K562 (cell line): ENCODE measurements around the gene SLC39A6. TPM values are rescaled to one million over a fixed set of nuclear protein-coding genes. Genes with fewer than 3 reads are reported as not detected.

Experiments
- CTBP1 ChIP-seq: fragments of 450-650 bp; IDR thresholded peaks from 2 replicates; pipeline ENCODE4 v1.6.1; 2016; ENCODE audit warnings: borderline replicate concordance
- EP400 ChIP-seq: fragments of 450-650 bp; IDR thresholded peaks from 2 replicates; pipeline ENCODE4 v1.6.1; 2017; ENCODE audit warnings: antibody characterized with exemption, mild to moderate bottlenecking, moderate library complexity
- JUN ChIP-seq, 2 experiments: sonication (generic) in 1 of 2; formaldehyde crosslinking in 1 of 2; IDR thresholded peaks; 2 replicates each; pipeline versions ENCODE4 v1.6.1 to v1.8.0; 2012 to 2022; ENCODE audit warnings: borderline replicate concordance in 2 of 2, mild to moderate bottlenecking in 2 of 2, improper control_type of control experiment in 1 of 2, low read depth in 1 of 2, low read length in 1 of 2, missing genetic modification reagents in 1 of 2
- KDM5B ChIP-seq: fragments of 200-600 bp; sonication (generic); IDR thresholded peaks from 2 replicates; pipeline ENCODE4 v1.6.1; 2012; ENCODE audit warnings: low read depth, mild to moderate bottlenecking, moderate library complexity, low read length, control low read depth, inconsistent platforms; ENCODE audit not compliant: insufficient replicate concordance
- LCOR ChIP-seq: sonication (generic); formaldehyde crosslinking; IDR thresholded peaks from 2 replicates; pipeline ENCODE4 v1.8.0; 2022; ENCODE audit warnings: mild to moderate bottlenecking, missing genetic modification reagents
- POLR2G ChIP-seq: fragments of 200-400 bp; formaldehyde crosslinking; IDR thresholded peaks from 2 replicates; pipeline ENCODE4 v1.6.1; 2017; ENCODE audit warnings: low read depth, mild to moderate bottlenecking, antibody characterized with exemption, low read length, moderate library complexity
- RNF2 ChIP-seq: sonication (generic); IDR thresholded peaks from 2 replicates; pipeline ENCODE4 v1.6.1; 2016
- TEAD1 ChIP-seq, 2 experiments: fragments of 450-650 bp in 1 of 2; sonication (generic) in 1 of 2; formaldehyde crosslinking; IDR thresholded peaks; 2 replicates each; pipeline versions ENCODE4 v1.4.0 to v1.8.0; 2020 to 2022; ENCODE audit warnings: mild to moderate bottlenecking in 2 of 2, missing genetic modification reagents in 1 of 2
- XRCC5 ChIP-seq: fragments of 200-400 bp; formaldehyde crosslinking; IDR thresholded peaks from 2 replicates; pipeline ENCODE4 v1.6.1; 2017; ENCODE audit warnings: low read depth, mild to moderate bottlenecking, low read length
- polyA plus RNA-seq, 8 experiments: library from polyadenylated mRNA; depleted of rRNA in 4 of 8; stranded (reverse) in 5 of 8; unstranded in 3 of 8; fragments of >200 nt; fragmentation: Nextera tagmentation in 2 of 8; fragmentation: Illumina TruSeq in 1 of 8; extraction: Ambion mirVana in 2 of 8; extraction: Trizol in 1 of 8; gene quantifications; 2 replicates each; pipeline versions ENCODE4 v1.2.1 to v1.2.3, GENCODE V29; 2011 to 2014; ENCODE audit warnings: inconsistent platforms in 1 of 8, missing spikeins in 1 of 8
- total RNA-seq, 7 experiments: library from RNA; depleted of rRNA in 6 of 7; stranded (reverse); fragments of >200 nt in 6 of 7; fragmentation: Illumina TruSeq in 2 of 7; extraction: Trizol in 2 of 7; gene quantifications; 2 replicates each; pipeline versions ENCODE4 v1.2.1 to v1.2.3, GENCODE V29; 2011 to 2021; ENCODE audit warnings: low replicate concordance in 1 of 7
- TF ChIP-seq, protein P1 (sequence below): fragments of 250-450 bp; sonication (Bioruptor Pico); IDR thresholded peaks from 2 replicates; pipeline ENCODE4 v1.8.0; 2021; ENCODE audit warnings: mild to moderate bottlenecking, moderate library complexity
- TF ChIP-seq, protein P2 (sequence below): sonication (generic); formaldehyde crosslinking; IDR thresholded peaks from 2 replicates; pipeline ENCODE4 v1.4.0; 2020; ENCODE audit warnings: mild to moderate bottlenecking, missing genetic modification reagents
- TF ChIP-seq, protein P3 (sequence below): fragments of 450-650 bp; IDR thresholded peaks from 2 replicates; pipeline ENCODE4 v1.6.1; 2016
- TF ChIP-seq, protein P4 (sequence below): fragments of 450-650 bp; formaldehyde crosslinking; IDR thresholded peaks from 2 replicates; pipeline ENCODE4 v1.4.0; 2020; ENCODE audit warnings: mild to moderate bottlenecking, moderate library complexity
- TF ChIP-seq, protein P5 (sequence below): sonication (generic); formaldehyde crosslinking; IDR thresholded peaks from 2 replicates; pipeline ENCODE4 v1.8.1; 2022; ENCODE audit warnings: missing genetic modification reagents
- TF ChIP-seq, protein P6 (sequence below): IDR thresholded peaks from 2 replicates; pipeline ENCODE4 v1.6.1; 2012; ENCODE audit warnings: low read depth, low read length, improper control_type of control experiment, borderline replicate concordance

The SLC39A6 gene
- total and polyA plus RNA-seq, 9 of the 15 experiments (the other 6 are each of a cell fraction or from before 2014, with no cell fraction given), result 5.6 to 23.8 (median 17.4) TPM

DNA sequence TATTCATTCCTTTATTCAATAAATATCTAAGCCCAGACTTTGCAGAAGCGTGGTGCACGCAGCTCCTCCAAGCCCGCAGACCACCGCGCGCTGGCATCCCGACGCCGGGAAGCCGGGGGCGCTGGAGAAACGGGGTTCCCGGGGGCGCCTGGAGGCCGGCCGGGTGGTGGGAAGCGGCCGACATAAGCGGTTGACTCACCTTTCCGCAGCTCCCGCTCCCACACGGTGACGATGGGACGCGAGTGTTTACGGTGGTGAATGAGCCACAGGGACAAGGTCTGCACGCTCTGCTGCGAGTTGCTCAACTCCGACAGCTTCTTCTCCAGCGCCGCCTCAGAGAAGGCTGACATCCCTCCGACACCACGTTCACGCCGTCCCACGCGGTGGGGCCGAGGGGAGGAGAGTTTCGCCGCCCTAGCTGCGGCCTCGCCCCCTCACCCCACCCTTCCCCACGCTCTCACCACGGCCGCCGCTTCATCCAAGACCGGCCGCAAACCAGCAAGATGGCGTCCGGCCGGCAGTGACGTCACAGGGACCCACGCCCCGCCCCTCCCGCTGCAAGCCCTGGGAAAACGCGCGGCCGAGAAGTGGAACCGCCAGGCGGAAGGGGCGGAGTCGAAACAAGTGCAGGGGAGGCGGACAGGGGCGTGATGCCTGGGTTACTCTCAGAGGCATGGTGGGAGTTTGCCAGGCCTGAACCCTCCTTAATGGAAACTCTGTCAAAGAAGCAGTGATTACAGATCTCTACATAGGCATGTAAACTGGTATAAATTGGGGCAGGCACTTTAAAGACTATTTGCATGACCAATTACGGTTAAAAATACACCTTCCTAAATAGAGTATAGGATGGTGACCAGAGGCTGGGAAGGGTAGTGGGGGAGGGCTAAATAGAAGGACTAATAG lies 61.8 kb downstream of the SLC39A6 start, which contains the start of gene RPRD1A (continued):
- TF ChIP-seq, protein P1, sequence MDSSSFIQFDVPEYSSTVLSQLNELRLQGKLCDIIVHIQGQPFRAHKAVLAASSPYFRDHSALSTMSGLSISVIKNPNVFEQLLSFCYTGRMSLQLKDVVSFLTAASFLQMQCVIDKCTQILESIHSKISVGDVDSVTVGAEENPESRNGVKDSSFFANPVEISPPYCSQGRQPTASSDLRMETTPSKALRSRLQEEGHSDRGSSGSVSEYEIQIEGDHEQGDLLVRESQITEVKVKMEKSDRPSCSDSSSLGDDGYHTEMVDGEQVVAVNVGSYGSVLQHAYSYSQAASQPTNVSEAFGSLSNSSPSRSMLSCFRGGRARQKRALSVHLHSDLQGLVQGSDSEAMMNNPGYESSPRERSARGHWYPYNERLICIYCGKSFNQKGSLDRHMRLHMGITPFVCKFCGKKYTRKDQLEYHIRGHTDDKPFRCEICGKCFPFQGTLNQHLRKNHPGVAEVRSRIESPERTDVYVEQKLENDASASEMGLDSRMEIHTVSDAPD, result no peak
- TF ChIP-seq EP400 (peak; percentile 94), XRCC5 (peak; percentile 54; the same call in 1 of the 2 replicates), CTBP1 (peak; percentile 62), RNF2 (0 out of 2 replicates have a peak, but pooled peaks have one; percentile 30), TEAD1 (CRISPR knock-in tag; IDR thresholded peaks at IDR 0.05) (no peak), POLR2G (peak; percentile 95), LCOR (CRISPR knock-in tag) (peak; percentile 67; the same call in 1 of the 2 replicates), JUN (IDR thresholded peaks at IDR 0.05; ENCODE audit: borderline replicate concordance, low read depth, low read length) (peak; percentile 67), JUN (CRISPR knock-in tag; IDR thresholded peaks at IDR 0.05; ENCODE audit: borderline replicate concordance) (no peak), KDM5B (peak; percentile 77)
- TF ChIP-seq, protein P2, sequence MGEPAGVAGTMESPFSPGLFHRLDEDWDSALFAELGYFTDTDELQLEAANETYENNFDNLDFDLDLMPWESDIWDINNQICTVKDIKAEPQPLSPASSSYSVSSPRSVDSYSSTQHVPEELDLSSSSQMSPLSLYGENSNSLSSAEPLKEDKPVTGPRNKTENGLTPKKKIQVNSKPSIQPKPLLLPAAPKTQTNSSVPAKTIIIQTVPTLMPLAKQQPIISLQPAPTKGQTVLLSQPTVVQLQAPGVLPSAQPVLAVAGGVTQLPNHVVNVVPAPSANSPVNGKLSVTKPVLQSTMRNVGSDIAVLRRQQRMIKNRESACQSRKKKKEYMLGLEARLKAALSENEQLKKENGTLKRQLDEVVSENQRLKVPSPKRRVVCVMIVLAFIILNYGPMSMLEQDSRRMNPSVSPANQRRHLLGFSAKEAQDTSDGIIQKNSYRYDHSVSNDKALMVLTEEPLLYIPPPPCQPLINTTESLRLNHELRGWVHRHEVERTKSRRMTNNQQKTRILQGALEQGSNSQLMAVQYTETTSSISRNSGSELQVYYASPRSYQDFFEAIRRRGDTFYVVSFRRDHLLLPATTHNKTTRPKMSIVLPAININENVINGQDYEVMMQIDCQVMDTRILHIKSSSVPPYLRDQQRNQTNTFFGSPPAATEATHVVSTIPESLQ (CRISPR knock-in tag), result 0 out of 2 replicates have a peak, but pooled peaks have one; percentile 68
- TF ChIP-seq, protein P3, sequence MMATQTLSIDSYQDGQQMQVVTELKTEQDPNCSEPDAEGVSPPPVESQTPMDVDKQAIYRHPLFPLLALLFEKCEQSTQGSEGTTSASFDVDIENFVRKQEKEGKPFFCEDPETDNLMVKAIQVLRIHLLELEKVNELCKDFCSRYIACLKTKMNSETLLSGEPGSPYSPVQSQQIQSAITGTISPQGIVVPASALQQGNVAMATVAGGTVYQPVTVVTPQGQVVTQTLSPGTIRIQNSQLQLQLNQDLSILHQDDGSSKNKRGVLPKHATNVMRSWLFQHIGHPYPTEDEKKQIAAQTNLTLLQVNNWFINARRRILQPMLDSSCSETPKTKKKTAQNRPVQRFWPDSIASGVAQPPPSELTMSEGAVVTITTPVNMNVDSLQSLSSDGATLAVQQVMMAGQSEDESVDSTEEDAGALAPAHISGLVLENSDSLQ, result peak; percentile 51; the same call in 1 of the 2 replicates
- TF ChIP-seq, protein P4, sequence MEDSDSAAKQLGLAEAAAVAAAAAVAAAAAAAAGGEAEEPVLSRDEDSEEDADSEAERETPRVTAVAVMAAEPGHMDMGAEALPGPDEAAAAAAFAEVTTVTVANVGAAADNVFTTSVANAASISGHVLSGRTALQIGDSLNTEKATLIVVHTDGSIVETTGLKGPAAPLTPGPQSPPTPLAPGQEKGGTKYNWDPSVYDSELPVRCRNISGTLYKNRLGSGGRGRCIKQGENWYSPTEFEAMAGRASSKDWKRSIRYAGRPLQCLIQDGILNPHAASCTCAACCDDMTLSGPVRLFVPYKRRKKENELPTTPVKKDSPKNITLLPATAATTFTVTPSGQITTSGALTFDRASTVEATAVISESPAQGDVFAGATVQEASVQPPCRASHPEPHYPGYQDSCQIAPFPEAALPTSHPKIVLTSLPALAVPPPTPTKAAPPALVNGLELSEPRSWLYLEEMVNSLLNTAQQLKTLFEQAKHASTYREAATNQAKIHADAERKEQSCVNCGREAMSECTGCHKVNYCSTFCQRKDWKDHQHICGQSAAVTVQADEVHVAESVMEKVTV (CRISPR knock-in tag), result no peak
- TF ChIP-seq, protein P5, sequence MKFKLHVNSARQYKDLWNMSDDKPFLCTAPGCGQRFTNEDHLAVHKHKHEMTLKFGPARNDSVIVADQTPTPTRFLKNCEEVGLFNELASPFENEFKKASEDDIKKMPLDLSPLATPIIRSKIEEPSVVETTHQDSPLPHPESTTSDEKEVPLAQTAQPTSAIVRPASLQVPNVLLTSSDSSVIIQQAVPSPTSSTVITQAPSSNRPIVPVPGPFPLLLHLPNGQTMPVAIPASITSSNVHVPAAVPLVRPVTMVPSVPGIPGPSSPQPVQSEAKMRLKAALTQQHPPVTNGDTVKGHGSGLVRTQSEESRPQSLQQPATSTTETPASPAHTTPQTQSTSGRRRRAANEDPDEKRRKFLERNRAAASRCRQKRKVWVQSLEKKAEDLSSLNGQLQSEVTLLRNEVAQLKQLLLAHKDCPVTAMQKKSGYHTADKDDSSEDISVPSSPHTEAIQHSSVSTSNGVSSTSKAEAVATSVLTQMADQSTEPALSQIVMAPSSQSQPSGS (CRISPR knock-in tag), result 0 out of 2 replicates have a peak, but pooled peaks have one; percentile 64
- TF ChIP-seq, protein P6, sequence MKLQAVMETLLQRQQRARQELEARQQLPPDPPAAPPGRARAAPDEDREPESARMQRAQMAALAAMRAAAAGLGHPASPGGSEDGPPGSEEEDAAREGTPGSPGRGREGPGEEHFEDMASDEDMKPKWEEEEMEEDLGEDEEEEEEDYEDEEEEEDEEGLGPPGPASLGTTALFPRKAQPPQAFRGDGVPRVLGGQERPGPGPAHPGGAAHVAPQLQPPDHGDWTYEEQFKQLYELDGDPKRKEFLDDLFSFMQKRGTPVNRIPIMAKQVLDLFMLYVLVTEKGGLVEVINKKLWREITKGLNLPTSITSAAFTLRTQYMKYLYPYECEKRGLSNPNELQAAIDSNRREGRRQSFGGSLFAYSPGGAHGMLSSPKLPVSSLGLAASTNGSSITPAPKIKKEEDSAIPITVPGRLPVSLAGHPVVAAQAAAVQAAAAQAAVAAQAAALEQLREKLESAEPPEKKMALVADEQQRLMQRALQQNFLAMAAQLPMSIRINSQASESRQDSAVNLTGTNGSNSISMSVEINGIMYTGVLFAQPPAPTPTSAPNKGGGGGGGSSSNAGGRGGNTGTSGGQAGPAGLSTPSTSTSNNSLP, result 0 out of 2 replicates have a peak, but pooled peaks have one; percentile 28
